Esophagus mucosa (tissue), 1 donor: ENCODE data around the gene DSCAM. TPM values are rescaled to one million over a fixed set of nuclear protein-coding genes. Genes with fewer than 3 reads are reported as not detected.
"Not testable (repeated sequence)": the region's sequence is repeated elsewhere in the genome, so short reads cannot be mapped to it uniquely, and the experiment has no call there.

Experiments
- ATAC-seq: fragments of 200-7000 bp; cut with Tn5 transposase; one replicate; pipeline ENCODE4 v1.9.1; 2020
- total RNA-seq: library from RNA; stranded (reverse); gene quantifications from one replicate; pipeline ENCODE4 v1.2.4, GENCODE V29; 2023
- donor health status: DM: yes; HTN: yes; CAD: no.

Gene DSCAM
- total RNA-seq, 1 donor from 2014 or later, result not detected

DNA sequence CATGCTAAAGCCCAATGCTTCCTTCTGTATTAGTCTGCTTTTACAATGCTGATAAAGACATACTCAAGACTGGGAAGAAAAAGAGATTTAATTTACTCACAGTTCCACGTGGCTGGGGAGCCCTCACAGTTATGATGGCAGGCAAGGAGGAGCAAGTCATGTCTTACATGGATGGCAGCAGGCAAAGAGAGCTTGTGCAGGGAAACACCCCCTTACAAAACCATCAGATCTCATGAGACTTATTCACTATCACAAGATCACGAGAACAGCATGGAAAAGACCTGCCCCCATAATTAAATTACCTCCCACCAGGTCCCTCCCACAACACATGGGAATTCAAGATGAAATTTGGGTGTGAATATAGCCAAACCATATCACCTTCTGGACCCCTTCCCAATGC is 407.4 kb downstream of the DSCAM start:
- not testable (repeated sequence) for ATAC-seq

DNA sequence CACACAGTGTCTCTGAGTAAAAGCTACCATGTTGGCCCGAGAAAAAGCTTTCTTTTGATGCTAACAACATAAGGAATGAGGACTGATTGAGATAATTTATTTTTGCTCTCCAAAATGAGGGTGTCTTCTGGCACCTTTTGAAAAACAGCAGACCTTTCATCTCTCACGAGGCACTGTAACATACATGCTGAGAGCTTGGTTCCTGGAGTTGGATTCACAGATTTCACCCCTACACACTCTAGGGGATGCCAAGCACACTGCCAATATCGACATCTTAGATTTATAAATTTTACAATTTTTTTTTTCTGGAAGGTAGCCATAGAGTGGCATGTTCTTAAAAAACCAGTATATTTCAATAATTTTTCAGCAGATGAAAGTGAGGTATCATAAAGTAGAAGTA is 408.3 kb downstream of the DSCAM start:
- no peak for ATAC-seq

DNA sequence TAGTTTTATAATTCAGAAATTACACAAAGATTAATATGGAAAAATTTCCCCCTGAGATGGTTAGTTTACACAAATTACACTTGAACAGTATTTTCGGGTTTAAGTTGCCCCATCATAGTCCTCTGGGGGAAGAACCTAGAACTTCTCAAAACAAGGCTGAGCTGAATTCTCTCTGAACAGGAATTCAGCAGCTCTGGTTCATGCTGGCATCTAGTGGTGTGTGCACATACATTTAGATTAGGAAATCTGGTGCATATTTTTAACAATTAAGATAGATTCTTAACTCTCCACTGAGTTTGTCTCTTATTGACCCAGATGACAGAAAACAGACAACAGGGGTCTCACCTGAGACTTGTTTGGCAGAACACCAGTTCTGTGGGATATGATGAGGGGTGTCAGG is 410.7 kb downstream of the DSCAM start:
- no peak for ATAC-seq

DNA sequence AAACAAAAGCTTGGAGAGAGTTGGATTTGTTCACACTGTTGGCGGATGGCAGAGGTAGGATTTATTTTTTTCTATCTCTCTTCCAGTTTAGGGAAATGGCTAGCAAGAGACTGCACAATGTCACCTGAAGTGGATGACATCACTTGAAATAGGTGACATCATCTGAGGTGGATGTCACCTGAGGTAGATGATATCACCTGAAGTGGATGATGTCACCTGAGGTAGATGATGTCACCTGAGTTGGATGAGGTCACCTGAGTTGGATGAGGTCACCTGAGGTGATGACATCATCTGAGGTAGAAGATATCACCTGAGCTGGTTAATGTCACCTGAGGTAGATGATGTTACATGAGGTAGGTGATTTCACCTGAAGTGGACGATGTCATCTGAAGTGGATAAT is 413.4 kb downstream of the DSCAM start:
- no peak for ATAC-seq

DNA sequence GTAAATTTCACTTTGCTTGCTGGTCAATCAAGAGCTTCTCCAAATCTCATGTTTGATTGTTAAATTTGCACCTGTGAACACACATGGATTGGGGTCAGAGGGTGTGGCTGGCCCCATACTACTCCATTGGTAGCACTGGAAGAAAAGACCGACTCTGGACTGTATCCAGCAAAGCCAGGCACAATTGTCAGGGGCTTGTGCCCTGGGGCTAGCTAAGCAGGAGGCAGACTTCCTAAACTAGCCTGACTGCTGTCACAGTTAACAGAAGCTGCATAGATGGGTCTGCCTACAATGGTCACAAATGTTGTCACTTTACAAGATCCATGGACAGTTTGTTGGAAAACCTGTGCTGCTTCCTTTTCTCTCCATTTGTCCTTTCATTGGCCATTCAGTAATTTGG is 421.0 kb downstream of the DSCAM start:
- no peak for ATAC-seq

DNA sequence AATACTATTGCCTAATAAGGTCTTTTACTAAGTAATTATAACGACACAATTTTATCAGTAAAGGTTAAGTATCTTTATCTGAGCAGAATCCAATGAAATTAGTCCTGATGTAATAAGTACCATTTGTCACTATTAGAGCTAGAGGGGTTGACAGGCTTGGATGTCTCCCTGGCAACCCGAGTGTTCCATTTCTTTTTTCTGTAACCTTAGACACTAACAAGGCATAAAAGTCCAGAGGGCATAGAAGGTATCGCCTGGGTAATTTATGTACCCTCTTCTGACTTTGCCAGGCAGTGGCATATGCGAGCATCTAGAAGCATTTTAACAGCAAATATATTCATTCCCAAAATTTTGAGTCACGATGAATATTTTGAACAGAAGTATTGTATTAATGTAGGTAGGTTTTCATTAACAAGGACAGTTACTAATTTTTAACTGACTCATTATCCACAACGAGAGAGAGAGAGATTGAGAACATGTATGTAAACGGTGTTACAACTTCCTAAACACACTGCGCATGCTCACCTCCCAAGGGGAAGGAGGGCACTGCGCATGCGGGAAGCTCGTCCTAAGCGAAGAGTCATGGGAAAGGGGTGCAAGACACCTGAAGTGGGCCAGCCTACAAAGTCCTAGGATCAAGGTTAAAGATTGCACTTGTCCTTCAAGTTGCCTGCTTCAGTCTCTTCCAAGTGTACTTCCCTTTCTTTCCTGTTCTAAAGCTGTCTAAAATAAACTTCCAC is 423.9 kb downstream of the DSCAM start:
- ATAC-seq, result no peak

DNA sequence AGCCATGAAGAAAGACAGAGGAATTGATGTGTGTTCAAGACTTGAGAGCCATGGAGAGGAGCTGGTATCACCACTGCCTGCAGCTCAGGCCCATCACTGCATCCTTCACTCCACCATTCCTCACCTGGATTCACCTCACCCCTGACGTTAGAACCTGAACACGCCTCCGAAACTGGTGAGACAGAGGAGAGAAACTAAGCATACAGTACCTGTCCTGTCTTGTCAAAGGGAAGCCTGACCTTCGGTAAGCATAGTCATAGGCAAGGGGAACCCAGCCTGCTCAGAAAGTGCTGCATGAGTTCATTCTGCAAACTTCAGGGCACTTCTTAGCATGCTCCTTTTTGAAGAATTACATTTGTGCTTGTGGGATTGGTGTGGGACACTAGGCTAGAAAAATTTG is 425.8 kb downstream of the DSCAM start:
- ATAC-seq, result peak; percentile 87

DNA sequence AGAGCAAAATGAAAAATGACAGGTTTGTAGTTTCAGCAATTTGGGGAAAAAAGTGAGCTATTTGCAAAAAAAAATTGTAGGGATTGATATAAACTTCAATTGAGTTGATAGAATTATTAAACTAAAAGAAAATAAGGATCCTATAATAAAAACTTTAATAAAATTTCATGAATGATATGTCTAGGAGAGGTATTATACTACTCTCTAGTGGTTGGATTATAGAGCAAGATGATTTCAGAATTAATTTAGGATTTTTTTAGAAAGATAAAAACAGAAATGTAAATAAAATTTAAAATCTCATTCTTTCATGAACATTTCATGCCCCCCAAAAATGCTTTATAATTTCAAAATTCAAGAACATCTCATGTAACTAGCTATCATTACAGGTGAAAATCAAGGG is 430.4 kb downstream of the DSCAM start:
- ATAC-seq, result no peak

DNA sequence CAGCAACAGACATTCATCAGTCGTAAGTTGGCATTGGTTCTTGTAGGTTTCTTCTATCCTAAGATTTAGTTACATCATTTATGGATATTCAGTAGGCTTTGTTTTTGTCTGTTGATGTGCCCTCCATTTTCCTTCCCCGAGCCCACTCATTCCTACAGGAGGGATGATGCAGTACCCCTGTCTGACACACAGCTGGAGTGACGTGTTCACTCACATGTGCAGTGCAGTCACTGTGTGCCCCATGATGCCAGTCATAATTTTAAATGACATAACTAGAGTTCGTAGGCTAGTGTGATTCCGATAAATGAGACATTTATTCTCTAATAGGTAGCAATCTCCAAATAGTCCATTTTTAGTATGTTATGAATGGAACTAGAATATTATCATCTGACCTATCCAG is 438.4 kb downstream of the DSCAM start:
- ATAC-seq, result no peak

DNA sequence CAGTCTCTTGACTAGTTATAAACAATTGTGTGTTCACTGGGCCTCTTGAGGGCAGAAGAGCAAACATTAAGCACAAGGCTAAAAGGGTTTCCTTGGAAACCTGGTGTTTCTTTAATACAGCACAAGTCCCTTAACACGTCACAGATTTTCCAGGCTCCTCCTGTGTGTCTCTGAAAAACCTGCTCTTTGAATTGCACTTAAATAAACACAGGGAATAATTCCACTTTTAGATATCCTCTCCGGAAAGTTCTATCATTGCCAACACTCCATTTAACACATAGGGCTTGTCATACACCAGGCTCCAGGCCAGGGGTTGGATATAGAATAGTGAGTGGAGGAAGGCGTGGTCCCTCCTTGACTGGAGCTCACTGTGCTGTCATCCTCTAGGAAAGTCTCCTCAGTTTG is 442.6 kb downstream of the DSCAM start:
- peak; percentile 60 for ATAC-seq

DNA sequence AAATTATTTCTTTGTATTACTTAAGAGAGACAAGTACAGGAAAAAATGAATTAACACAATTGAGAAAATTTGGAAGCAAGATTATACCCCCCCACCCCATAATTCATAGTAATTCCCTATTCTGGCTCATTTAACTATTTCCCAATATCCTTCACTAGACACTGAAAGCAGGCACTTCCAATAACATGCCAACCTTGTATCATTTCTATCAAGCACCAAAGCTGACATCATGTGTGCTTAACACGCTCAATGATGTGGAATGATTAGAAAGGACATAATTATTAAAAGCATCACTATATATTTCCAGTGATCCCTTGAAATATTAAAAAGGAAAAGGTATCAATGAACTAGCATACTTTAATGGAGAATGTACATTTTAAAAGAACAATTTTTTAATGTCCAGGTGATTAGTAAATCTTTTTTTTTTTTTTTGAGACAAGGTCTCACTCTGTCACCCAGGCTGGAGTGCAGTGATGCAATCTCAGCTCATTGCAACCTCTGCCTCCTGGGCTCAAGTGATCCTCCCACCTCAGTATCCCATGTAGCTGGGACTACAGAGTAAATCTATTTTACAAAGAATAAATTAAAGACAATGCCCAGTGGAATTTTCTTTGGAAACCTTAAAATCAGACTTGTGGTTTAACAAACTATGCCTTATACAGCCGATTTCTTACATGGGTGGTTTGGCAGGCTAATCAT is 443.9 kb downstream of the DSCAM start:
- ATAC-seq, result no peak

DNA sequence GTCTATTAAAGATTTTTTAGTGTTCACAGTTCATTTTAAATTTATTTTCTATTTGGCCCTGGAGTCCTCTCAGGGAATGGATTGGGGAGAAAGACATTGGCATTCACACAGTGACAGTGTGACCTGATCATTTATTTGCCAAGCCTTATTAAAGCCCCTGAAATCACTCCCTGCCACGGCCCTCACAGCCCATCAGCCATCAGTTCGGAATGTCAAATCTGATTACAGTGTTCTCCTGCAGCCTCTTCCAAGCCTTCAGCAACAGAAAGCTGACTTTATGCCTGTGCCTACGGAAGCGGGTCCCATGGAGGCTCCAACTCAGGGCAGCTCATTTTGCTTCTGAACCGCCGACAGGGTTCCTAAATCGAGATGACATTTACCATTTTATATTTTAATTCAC is 451.2 kb downstream of the DSCAM start:
- ATAC-seq, result no peak

DNA sequence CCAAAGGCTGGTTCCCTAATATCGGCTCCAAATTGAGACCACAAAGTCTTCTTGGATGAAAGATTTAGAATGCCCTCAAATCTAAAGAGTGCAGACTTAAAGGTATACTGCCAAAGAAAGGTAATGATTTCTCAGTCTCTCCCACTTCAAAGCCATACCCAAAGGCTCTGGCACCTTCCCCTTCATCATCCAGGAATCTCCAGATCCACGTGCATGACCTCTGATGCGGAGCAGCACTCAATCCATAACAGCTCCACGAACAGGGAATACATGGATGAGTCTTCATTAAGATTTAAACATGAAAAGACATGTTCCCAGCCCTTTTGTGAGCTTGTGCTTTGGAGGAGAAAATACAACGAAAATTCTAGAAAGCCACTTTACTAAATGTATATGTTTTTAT is 453.9 kb downstream of the DSCAM start:
- ATAC-seq, result no peak

DNA sequence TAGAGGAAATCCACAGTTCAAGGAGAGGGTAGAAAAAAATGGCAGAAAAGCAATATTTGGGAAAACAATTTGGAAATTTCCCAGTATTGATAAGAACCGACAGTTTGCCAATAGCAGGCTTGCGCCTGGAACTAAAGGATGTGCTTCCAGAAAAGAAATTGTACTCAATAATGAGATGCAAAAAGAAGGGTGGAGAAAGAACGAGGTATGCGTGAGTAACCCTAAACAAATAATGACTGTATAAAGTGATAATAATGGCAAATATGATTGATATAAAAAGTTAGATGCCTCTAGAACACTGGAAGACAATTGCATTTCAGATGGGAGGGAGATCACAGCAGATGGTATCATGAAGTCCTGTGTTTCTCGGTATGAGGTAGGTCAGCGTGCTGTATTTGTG is 458.9 kb downstream of the DSCAM start:
- ATAC-seq, result no peak

DNA sequence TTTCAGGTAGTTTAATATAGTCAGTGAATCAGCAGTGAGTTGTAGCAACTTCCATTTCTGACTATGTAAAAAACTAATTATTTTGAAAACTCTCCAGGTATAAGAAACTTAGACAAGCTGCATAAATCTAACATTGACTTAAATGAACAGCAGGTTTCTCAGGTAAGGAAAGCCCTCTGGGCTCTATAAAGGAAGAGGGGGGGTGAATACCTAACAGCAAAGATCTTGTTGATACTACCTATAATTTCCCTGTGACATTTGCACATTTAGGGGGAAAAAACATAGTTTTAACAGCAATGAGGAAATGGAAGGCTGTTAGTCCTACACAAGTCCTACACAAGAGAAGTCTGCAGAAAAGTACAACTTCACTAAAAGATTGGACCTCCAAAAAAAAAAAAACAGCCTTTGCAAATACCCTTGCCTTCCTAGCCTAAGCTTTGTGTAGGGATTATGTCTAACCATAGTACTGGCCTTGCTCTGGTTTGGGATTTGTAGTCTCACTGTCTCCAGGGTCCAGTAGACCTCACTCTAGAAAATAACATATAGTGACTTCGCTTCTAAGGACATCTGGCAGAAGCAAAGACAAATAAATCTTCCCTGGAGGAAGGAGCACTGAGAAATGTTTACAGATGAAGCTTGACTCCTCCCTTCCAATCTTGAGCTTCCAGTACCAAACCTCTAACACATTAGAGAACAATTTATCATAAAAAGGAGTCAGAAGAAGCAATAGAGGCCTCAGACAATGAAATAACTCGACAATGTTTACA is 459.8 kb downstream of the DSCAM start:
- ATAC-seq, result no peak

DNA sequence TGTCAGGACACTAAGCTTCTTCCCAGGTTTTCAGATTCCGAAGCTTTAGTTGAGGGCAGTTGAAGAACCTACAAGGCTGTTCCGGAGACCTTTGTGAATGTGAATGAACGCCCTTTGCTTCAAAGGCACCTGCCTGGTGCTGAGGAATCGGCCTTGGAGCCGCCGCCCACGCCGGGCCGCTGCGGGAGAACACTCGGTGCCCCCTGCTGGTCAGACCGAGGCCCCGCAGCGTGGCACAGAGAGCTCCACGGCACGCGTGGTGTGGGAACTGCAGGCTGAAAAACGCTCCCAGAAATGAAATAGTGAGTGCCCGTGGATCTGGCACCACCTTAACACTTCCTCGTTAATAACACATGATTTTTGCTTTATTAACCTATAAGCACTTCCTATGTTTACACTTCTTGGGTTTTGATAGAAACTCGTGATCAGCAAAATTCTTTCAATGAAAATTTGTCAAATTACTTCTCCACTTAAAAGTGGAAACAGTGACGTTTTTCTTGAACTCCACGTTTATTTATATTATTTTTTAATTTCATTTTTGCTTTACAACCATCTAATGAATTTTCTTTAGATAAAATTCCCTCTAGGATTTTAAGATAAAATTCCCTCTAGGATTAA is 460.6 kb downstream of the DSCAM start:
- peak; percentile 88 for ATAC-seq

DNA sequence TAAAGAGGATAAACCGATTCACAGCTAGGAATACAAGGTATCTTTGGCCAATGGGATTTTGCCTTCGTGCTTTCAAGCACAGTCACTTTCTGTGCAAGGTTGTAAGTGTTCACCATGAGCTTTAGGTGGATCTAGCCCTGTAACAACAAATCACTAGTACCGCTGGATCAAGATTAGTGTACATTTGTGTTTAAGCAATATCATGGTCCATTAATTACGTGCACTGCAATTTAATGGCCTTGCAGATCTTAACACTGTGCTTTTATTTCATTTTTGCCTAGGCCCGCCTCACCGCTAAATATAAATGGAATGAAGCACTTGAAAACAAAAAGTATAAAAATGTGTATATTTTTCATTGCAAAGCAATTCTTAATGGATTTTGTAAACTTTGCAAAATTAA is 461.1 kb downstream of the DSCAM start:
- no peak for ATAC-seq

DNA sequence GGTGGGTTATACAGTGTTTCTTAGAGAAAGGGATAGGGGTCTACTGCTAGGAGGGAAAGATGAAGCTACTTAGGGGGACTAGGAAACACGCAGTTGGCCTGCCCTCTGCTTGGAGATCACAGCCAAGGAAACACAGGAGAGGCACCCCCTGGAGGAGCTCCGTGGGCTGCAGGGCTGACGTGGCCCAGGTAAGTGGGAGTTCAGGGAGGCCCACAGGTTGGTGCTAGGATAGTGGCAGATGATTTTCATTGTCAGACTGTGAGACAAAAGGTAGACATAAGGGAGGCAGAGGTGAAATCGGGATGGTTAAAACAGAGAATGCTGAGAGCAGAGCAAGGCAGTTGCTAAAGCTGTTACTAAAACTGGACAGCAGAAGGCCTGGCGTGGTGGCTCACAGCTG is 463.0 kb downstream of the DSCAM start:
- ATAC-seq, result no peak

DNA sequence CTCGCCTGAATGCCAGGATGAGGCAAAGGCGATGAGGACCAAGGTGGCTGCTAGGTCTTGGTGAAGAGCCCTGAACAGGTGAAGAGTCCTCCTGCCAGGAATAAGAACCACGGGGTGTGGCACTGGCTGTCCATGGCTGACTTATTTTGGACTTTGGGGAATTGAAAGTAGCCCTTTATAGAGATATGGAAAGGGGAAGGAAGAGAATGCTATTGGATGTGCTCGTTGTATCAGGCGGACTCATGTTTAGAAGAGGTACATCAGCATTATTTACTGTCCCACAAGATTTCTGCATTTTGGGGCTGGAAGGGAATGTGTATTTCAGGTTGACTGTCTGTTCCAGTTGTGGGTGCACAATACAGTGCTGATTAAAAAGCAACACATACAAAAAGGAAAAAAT is 465.8 kb downstream of the DSCAM start:
- no peak for ATAC-seq

DNA sequence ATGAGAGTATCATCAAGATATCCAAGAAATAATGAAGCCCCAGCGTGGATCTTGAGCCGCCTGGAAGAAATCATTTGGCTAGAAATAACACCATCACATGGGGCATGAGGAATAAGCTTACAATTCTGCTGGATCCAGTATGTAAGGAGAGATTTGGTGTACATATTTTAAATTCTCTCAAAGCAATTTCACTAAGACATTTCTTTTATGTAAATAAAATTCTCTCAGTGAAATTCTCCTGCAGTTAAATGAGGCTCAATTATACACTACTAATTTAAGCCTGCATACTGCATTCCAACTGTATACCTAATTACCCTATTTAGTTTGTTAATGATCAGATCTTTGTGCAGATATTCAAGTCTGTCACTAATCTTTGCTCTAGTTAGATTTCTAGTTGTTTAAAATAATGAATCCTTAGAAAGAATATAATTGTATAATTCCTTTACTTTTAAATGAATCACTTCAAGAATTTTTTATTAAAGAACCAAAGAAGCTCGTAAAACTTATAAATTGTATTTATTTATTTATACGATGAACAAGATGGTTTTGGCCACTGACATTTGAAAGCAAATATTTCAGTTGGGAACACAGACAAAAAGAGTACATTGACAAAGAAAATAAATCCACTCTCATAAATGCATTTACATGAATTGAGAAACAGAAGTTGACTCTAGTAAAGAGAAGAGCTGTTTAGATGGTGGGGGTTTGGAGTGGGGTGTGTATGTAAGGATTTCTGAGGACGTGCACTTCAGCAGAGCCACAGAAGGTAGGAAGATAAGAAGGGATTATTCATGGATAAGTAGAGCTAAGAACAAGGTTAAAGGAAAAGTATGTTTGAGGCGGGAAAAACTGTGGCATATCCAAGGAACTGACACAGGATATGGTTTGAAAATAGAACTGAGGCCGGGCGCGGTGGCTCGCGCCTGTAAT is 466.8 kb downstream of the DSCAM start:
- no peak for ATAC-seq

DNA sequence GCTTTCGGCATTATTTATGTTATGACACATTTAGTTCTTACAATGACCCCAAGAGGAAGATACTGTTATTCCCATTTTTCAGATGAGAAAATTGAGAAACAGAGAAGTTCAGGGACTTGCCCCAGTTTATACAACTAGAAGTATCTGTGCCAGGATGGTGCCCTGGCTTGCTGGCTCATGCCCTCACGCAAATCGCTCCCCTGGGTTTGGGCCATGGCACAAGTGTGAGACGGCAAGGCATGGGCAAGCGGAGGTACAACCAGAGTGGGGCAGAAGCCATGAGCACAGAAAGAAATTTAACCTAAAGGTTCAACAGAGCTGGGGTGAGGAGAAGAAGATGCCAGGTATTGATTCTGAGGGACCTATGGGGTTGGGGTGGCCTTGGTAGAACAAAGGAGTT is 469.8 kb downstream of the DSCAM start:
- ATAC-seq, result no peak

DNA sequence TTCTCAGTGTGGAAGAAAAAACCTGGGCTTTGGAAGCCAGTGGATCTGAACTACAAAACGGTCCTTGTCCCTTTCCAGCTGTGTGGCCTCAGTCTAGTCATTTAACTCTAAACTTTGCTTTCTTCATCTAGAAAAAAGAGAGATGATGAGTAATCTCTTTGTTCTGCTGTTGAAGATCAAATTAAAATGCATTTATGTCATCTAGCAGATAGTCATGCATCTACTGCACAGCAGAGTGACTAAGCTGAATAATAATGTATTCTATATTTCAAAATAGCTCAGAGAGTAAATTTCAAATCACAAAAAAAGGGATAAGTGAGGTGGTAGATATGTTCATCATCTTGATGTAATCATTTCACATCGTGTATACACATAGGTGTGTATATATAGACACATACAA is 473.2 kb downstream of the DSCAM start:
- no peak for ATAC-seq
